SK-N-SH treated with all-trans-retinoic acid at 6 μM for 48 hours (cell line): ENCODE measurements around the gene SLC30A1.

ENCODE experiments used
- ATAC-seq: fragments of 200-7000 bp; cut with Tn5 transposase; 3 replicates; pipeline ENCODE4 v1.9.1; 2020; ENCODE audit warnings: mild to moderate bottlenecking, moderate library complexity
- ARNTL ChIP-seq: fragments of 450-650 bp; formaldehyde crosslinking; IDR thresholded peaks from 2 replicates; pipeline ENCODE4 v1.5.0; 2020; ENCODE audit warnings: low read depth, mild to moderate bottlenecking, moderate library complexity, borderline replicate concordance
- BACH2 ChIP-seq: fragments of 250-450 bp; sonication (Bioruptor Pico); IDR thresholded peaks from 2 replicates; pipeline ENCODE4 v1.9.0; 2021; ENCODE audit warnings: mild to moderate bottlenecking, borderline replicate concordance
- CREB5 ChIP-seq: fragments of 250-450 bp; sonication (Bioruptor Pico); IDR thresholded peaks from 2 replicates; pipeline ENCODE4 v1.5.1; 2020; ENCODE audit warnings: low read depth, mild to moderate bottlenecking, moderate library complexity
- CSDC2 ChIP-seq: fragments of 250-450 bp; sonication (Bioruptor Pico); IDR thresholded peaks from 2 replicates; pipeline ENCODE4 v1.5.0; 2020; ENCODE audit warnings: mild to moderate bottlenecking, moderate library complexity
- ESRRG ChIP-seq: fragments of 250-450 bp; sonication (Bioruptor Pico); IDR thresholded peaks from 2 replicates; pipeline ENCODE4 v1.6.1; 2021; ENCODE audit warnings: mild to moderate bottlenecking
- GLIS3 ChIP-seq: fragments of 250-450 bp; sonication (Bioruptor Pico); IDR thresholded peaks from 2 replicates; pipeline ENCODE4 v1.5.0; 2020; ENCODE audit warnings: mild to moderate bottlenecking, moderate library complexity
- ISL1 ChIP-seq: fragments of 250-450 bp; sonication (Bioruptor Pico); IDR thresholded peaks from 2 replicates; pipeline ENCODE4 v2.1.2; 2022; ENCODE audit warnings: mild to moderate bottlenecking, moderate library complexity
- OSR1 ChIP-seq: fragments of 250-450 bp; sonication (Bioruptor Pico); IDR thresholded peaks from 2 replicates; pipeline ENCODE4 v1.8.0; 2022; ENCODE audit warnings: moderate library complexity, mild to moderate bottlenecking, inconsistent platforms
- PATZ1 ChIP-seq: fragments of 250-450 bp; sonication (Bioruptor Pico); IDR thresholded peaks from 2 replicates; pipeline ENCODE4 v1.8.0; 2020; ENCODE audit warnings: mild to moderate bottlenecking, moderate library complexity, borderline replicate concordance
- POU6F1 ChIP-seq: fragments of 250-450 bp; sonication (Bioruptor Pico); IDR thresholded peaks from 2 replicates; pipeline ENCODE4 v1.8.0; 2021; ENCODE audit warnings: low read depth, mild to moderate bottlenecking, moderate library complexity, borderline replicate concordance
- PPARA ChIP-seq: fragments of 250-450 bp; sonication (Bioruptor Pico); IDR thresholded peaks from 2 replicates; pipeline ENCODE4 v1.5.0; 2020; ENCODE audit warnings: mild to moderate bottlenecking, borderline replicate concordance
- RARB ChIP-seq: fragments of 250-450 bp; sonication (Bioruptor Pico); IDR thresholded peaks from 2 replicates; pipeline ENCODE4 v1.8.0; 2021; ENCODE audit warnings: mild to moderate bottlenecking, moderate library complexity
- SNAI2 ChIP-seq: fragments of 250-450 bp; sonication (Bioruptor Pico); IDR thresholded peaks from 2 replicates; pipeline ENCODE4 v1.5.0; 2020; ENCODE audit warnings: mild to moderate bottlenecking, moderate library complexity
- TCF4 ChIP-seq: fragments of 250-450 bp; sonication (Bioruptor Pico); IDR thresholded peaks from 2 replicates; pipeline ENCODE4 v1.8.0; 2021; ENCODE audit warnings: mild to moderate bottlenecking, moderate library complexity, borderline replicate concordance
- TOX ChIP-seq: fragments of 250-450 bp; sonication (Bioruptor Pico); IDR thresholded peaks from 2 replicates; pipeline ENCODE4 v1.8.0; 2021; ENCODE audit warnings: mild to moderate bottlenecking, moderate library complexity, borderline replicate concordance
- TSHZ2 ChIP-seq: fragments of 250-450 bp; sonication (Bioruptor Pico); IDR thresholded peaks from 2 replicates; pipeline ENCODE4 v1.5.0; 2020; ENCODE audit warnings: mild to moderate bottlenecking, moderate library complexity
- ZC3H10 ChIP-seq: fragments of 250-450 bp; sonication (Bioruptor Pico); IDR thresholded peaks from 2 replicates; pipeline ENCODE4 v1.5.1; 2021; ENCODE audit warnings: mild to moderate bottlenecking, moderate library complexity
- ZFP3 ChIP-seq: fragments of 250-450 bp; sonication (Bioruptor Pico); IDR thresholded peaks from 2 replicates; pipeline ENCODE4 v1.5.0; 2020; ENCODE audit warnings: mild to moderate bottlenecking, moderate library complexity
- ZFP30 ChIP-seq: fragments of 450-650 bp; formaldehyde crosslinking; IDR thresholded peaks from 2 replicates; pipeline ENCODE4 v1.5.0; 2022; ENCODE audit warnings: mild to moderate bottlenecking, moderate library complexity
- ZNF565 ChIP-seq: fragments of 450-650 bp; formaldehyde crosslinking; conservative IDR thresholded peaks from 2 replicates; pipeline ENCODE4 v1.5.0; 2020; ENCODE audit warnings: low read depth, mild to moderate bottlenecking, moderate library complexity
- ZNF70 ChIP-seq: fragments of 450-650 bp; formaldehyde crosslinking; IDR thresholded peaks from 2 replicates; pipeline ENCODE4 v1.5.0; 2020; ENCODE audit warnings: mild to moderate bottlenecking, moderate library complexity
- ZNF8 ChIP-seq: fragments of 450-650 bp; formaldehyde crosslinking; IDR thresholded peaks from 2 replicates; pipeline ENCODE4 v1.5.0; 2020; ENCODE audit warnings: mild to moderate bottlenecking, moderate library complexity

Gene SLC30A1

GRCh38 chr1:211530102-211530501 lies 48.9 kb downstream of the SLC30A1 start:
- TF ChIP-seq CSDC2 (CRISPR knock-in tag) (no peak), ARNTL (CRISPR knock-in tag) (no peak), PPARA (CRISPR knock-in tag) (no peak), ZNF70 (CRISPR knock-in tag) (no peak), TSHZ2 (CRISPR knock-in tag) (no peak), ZFP30 (CRISPR knock-in tag) (no peak), TCF4 (CRISPR knock-in tag) (no peak), ZC3H10 (CRISPR knock-in tag) (no peak), OSR1 (CRISPR knock-in tag) (no peak), BACH2 (CRISPR knock-in tag) (no peak), PATZ1 (CRISPR knock-in tag) (no peak), RARB (CRISPR knock-in tag) (no peak), GLIS3 (CRISPR knock-in tag) (no peak), ZNF8 (CRISPR knock-in tag) (no peak), SNAI2 (no peak), ESRRG (CRISPR knock-in tag) (no peak), ISL1 (no peak), TOX (CRISPR knock-in tag) (no peak), ZFP3 (no peak)
- TF ChIP-seq, all 23 proteins: peak for 0
- no peak for ATAC-seq

- TF ChIP-seq GLIS3 (CRISPR knock-in tag) (no peak), RARB (CRISPR knock-in tag) (no peak), CSDC2 (CRISPR knock-in tag) (no peak), ESRRG (CRISPR knock-in tag) (no peak), SNAI2 (no peak), PATZ1 (CRISPR knock-in tag) (no peak), POU6F1 (no peak), PPARA (CRISPR knock-in tag) (no peak), ZNF70 (CRISPR knock-in tag) (no peak), ARNTL (CRISPR knock-in tag) (no peak), TSHZ2 (CRISPR knock-in tag) (no peak), ZNF565 (CRISPR knock-in tag) (no peak), ISL1 (no peak), ZNF8 (CRISPR knock-in tag) (no peak), ZC3H10 (CRISPR knock-in tag) (no peak), ZFP30 (CRISPR knock-in tag) (no peak), BACH2 (CRISPR knock-in tag) (no peak), TCF4 (CRISPR knock-in tag) (no peak), CREB5 (CRISPR knock-in tag) (no peak)
- no peak for ATAC-seq
Observed at GRCh38 chr1:211529453-211529852, 49.5 kb downstream of the SLC30A1 start.
